DOHH2 (cell line): Measurements from ENCODE around the gene GUF1.

Experiments used
- CTCF ChIP-seq: fragments of 200-600 bp; sonication (generic); IDR thresholded peaks from one replicate; pipeline ENCODE4 v1.5.1; 2014; ENCODE audit warnings: antibody characterized with exemption, mild to moderate bottlenecking, low read depth, low read length; ENCODE audit not compliant: poor library complexity, severe bottlenecking
- EZH2phosphoT487 ChIP-seq: fragments of 200-600 bp; sonication (generic); IDR thresholded peaks from 2 replicates; pipeline ENCODE4 v1.6.1; 2017; ENCODE audit warnings: borderline replicate concordance, mild to moderate bottlenecking, antibody characterized with exemption, low read length, moderate library complexity, mixed read lengths

GRCh38 chr4:44738615-44739014, 60.4 kb downstream of the GUF1 start:
- no peak for TF ChIP-seq CTCF
- TF ChIP-seq EZH2phosphoT487, result no peak
